B cell (primary cell): Measurements from ENCODE around the gene SPOCK1.

Experiments used
- CTCF ChIP-seq: fragments of 200-600 bp; IDR thresholded peaks from one replicate; pipeline ENCODE4 v1.8.0; 2022; ENCODE audit warnings: antibody characterized with exemption, mild to moderate bottlenecking
- EZH2 ChIP-seq: IDR thresholded peaks from 2 replicates; pipeline ENCODE4 v1.6.1; 2012; ENCODE audit warnings: borderline replicate concordance, low read depth, mild to moderate bottlenecking, moderate library complexity, low read length; ENCODE audit not compliant: insufficient read depth, poor library complexity, severe bottlenecking

- TF ChIP-seq CTCF (no peak), EZH2 (no peak)
Observed at GRCh38 chr5:137403869-137404268, 95.3 kb downstream of the SPOCK1 start.
